GM19043 (cell line): ENCODE measurements around the gene CAPN15.

Experiments
- ATAC-seq: cut with Tn5 transposase; IDR thresholded peaks from one replicate; pipeline ENCODE4 v1.9.1; 2021; ENCODE audit warnings: low read depth; ENCODE audit not compliant: unreplicated experiment

Gene CAPN15

DNA sequence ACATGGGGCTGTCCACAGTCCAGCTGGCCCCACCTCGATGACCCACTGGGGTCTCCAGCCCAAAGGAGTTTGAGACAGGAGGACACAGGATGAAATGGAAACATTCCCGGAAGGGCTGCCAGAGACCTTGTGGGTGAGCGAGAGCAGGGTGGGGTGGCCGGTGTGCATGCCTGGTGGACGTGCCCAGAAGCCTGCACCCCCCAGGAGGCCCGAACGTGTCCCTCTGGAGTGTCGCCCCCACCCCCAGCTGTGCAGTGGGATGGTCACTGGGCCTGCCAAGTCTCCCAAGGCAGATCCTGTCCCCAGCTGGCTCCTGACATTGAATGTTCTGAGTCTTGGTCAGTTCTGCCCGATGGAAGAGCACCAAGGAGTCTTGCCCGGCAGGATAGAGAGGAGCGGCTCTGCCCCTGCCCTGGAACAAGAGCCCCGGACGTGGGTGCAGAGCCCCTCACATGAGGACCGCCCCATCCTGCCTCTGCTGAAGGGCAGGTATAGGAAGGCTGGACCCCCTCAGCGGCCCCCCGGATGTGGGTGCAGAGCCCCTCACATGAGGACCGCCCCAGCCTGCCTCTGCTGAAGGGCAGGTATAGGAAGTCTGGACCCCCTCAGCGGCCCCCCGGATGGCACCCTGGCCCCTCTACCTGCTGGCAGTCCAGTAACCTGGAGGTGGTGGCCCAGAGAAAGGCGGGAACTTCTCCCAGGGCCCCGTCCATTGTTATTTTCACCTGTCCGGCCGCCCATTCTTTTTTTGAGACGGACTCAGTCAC is 3.1 kb upstream of the CAPN15 start:
- ATAC-seq, result no peak

DNA sequence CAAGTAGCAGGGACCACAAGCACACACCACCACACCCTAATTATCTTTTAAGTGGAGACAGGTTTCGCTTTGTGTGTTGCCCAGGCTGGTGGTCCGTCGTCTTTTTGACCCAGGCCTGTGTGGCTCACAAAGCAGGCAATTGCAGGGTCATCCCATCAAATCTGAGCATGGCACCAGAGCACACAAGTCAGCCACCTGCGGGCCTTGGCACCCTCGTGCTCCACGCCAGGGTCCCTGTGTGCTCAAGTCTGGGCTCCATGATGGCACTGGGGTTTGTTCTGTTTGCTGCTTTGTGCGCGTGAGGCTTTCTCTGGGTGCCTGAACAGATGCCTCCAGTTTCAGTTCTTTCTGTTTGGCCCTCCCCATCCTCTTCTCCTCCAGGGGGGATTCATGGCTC is 2.4 kb upstream of the CAPN15 start:
- no peak for ATAC-seq

DNA sequence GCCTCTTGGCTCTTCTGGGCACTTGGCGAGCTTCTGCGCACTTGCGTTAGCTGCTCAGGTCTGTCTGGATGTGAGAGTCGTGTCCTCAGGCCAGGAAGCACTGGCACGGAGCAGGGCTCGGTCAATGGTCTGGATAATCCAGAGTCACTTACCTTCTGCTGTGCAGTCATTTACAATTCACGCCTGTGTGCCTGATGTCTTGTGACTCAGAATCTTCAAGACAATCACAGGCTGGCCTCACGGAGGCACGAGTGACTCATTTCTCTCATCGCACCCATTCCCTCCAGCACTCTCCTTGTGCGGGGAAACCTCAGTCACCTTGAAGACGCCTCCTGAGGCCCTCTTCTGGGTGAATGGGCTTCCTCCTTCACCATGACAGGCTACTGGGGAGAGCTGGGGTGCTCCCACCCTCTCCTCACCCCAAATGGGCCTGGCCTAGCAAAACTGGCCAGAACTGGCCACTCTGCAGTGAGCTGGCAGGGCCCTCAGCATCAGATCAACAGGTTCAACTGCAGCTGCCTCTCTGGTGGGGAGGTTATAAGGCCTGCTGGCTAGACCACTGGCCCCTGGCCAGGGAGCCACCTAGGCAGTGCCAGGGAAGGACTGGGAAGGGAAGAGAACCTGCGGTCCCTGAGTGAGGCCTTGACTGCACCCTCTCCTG is 1.9 kb upstream of the CAPN15 start:
- ATAC-seq, result no peak

DNA sequence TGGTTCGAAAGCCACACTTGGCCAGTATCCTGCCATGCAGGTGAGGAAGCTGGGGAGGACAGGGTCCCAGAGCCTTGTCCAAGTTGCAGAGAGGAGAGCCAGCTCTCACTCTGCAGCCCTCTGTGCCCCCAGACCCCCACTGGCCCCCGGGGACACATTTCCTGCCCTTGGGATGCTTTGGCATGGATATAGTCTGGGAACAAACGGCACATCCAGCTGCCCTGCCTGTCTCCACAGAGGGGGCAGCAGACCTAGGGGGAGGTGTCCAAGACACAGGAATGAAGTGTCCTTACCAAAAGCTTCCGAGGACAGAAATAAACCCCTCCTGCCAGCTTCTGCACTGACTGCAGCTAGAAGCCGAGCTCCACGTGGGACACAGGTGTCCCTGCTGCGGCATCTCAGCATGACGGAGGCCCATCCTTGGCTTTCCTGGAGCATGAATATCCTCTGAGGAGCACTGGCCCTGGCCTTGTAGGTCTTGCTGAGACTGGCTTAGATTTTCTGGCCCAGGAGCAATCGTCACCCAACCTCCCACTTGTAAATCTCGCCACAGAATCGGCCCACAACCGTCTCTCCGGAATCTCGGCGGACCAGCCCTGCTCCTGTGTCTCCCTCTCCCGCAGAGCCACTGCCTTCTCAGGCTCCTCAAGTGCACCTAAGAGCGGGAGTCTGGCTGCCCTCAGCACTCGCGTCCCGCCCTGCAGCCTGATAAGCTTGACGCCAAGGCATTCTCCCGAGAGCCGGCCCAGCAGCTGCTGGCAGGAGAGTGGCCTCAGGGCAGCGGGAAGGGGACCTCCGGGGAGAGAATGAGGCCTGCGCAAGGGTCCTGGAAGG is 1.1 kb upstream of the CAPN15 start:
- ATAC-seq, result no peak

DNA sequence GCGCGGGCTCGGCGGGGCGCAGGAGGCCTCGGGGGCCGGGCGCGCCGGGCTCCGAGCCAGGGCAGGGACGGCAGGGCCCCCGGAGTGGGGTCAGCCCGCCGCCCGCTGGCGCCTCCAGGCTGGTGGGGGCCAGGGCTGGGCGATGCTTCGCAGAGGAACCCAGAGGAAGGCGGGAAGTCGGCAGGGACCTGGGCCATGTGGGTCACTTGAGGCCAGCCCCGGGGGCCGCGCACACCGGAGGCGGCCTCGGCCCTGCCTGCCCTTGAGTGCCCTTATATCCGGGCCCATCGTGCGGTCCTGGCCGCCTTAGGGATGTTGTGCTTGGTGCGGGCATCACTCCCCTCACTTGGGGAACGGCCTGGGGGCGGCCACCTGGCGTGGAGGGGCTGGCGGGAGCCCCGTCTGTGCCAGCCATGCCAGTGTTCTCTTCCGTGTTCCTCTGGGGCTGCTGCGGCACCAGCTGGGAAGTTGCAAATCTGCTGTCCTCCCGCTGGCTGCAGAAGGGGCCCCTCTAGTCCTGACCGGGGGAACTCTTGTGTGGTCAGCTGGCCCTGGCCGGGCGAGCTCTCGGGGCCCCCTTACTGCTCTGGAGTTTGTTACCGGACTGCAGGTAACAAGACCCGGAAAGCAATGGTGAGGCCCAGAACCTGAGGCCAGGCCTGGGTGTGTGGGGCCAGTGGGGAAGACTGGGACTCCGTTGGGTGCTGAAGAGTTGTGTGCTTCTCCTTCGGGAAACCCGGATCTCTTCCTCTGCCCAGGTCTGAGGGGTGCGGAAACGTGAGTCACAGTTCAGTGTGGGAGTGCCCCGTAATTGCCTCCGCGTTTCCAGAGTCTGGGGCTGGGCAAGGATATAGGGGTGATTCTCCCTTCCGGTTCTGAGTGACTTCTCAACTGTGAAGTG is 849 bp downstream of the CAPN15 start:
- ATAC-seq, result no peak

DNA sequence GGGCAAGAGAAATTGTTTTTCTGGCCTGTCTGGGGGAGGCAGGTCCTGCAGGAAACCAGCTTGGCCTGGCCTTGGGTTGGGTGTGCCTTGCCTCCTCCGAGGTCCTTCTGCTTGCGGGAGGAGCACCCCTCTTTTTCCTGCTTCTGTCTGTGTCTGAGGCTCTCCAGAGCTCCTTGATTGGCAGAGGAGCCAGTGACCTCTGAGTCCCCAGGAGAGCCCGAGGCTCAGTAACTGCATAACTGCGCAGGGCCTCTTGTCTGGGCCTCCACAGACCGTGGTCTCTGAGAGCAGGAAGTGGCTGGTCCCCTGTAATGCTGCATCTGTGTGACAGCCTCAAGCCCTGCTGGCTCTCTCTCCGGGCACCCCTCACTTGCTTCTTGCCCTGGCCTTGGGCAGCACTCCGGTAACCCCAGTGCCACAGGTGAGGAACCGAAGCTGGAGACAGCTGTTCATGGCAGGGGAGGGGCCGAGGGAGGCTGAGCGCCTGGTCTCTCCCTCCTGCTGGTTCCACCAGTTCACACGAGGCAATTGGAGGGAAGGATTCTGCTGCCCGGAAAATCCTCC is 1.6 kb downstream of the CAPN15 start:
- no peak for ATAC-seq

DNA sequence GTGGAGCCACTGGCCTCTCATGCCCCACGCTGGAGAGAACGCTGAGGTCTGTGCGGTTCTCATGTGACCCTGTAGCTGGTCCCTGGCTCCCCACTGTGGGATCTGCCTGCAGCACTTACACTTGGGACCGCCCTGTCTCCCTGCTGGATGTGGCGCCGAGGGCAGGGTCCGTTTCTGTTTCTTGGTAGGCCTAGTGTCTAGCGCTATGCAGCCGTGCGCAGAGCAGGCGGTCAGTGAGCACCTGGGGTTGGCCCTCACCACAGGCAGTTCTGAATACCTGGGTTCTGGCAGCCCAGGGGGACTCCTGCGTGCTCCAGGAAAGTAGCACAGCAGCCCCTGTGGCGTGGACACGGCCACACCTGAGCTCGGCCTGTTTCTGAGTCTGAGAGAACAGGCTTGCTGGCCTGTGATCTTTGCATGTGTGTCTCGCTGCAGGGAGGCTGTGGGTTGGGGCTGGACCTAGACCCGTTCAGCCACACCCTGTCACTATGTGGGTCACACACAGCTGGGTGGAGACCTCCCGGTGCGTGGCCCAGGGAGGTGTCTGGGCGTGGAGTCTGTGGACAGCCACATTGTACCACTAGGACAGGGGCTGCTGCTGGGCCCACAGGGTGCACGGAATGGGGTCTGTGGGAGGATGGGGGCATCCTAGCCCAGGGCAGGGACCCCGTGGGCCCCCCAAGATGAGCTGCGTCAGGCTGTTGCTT is 2.8 kb downstream of the CAPN15 start:
- no peak for ATAC-seq

DNA sequence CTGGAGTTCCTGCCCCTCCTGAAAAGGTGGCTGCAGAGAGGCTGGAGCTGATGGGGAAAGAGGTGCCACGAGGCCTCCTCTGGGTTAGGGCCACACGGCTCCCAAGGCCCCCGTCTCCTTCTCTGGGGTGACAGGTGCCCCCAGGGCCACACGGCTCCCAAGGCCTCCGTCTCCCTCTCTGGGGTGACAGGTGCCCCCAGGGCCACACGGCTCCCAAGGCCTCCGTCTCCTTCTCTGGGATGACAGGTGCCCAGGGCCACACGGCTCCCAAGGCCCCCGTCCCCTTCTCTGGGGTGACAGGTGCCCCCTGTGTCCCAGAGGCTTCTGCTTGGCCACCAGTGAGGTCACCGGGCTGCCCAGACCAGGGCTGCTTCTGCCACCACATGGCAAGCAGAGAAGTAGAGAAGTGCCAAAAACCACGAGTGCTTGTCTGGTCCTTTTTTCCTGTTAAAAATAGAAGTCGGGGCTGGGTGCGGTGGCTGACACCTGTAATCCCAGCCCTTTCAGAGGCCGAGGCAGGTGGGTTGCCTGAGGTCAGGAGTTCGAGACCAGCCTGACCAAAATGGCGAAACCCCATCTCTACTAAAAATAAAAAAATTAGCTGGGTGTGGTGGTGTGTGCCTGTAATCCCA is 4.1 kb downstream of the CAPN15 start:
- ATAC-seq, result no peak

DNA sequence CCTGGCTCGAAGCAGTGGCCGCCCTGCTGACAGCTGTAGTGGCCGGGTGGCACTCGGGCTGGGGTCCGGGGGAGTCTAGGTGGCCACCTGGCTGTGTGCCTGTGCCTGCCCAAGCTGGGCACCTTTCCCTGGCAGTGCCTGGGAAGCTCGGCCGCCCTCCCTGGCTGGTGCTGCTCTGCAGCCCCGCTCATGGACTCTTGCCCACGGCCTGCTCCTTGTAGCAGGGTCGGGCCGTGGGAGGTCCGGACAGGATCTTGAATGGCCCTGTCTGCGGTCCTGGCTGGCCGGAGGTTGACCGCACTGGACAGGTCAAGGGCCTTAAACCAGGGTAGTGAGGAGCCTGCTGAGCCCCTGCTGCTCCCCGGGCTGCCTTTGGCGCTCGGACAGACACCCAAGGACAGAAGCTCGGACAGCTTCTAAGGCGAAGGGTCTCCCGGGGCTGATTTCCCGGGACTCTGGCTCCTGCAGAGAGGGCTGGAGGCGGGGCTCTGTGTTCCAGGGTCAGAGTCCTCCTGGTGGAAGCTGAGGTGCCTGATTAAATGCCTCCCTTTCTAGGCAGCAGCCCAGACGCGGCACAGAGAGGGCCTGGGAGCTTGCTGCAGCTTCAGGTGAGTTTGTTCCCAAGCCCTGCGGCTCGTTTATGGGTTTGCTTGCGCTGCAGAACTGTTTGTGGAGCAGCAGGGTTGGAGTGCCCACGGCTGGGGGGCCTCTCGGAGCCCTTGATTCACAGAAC is 6.0 kb downstream of the CAPN15 start:
- ATAC-seq, result no peak

DNA sequence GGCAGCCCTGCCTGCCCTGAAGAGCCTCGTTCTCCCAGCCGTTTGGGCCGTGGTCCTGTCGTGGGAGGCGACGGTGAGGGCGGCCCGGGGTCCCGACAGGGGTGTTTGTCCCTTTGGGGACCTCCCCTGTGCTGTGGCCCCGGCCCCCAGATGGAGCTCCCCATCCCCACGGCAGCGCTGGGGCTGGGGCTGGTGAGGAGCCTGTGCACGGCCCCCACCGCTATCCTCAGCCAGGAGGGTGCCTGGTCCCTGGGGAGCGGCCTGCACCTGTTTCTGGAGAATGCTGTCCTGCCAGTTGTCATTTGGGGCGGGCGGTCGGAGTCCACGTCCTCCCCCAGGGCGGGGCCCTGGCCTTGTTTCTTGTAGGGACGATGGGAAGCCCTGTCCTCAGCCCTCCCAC is 6.6 kb downstream of the CAPN15 start:
- no peak for ATAC-seq

DNA sequence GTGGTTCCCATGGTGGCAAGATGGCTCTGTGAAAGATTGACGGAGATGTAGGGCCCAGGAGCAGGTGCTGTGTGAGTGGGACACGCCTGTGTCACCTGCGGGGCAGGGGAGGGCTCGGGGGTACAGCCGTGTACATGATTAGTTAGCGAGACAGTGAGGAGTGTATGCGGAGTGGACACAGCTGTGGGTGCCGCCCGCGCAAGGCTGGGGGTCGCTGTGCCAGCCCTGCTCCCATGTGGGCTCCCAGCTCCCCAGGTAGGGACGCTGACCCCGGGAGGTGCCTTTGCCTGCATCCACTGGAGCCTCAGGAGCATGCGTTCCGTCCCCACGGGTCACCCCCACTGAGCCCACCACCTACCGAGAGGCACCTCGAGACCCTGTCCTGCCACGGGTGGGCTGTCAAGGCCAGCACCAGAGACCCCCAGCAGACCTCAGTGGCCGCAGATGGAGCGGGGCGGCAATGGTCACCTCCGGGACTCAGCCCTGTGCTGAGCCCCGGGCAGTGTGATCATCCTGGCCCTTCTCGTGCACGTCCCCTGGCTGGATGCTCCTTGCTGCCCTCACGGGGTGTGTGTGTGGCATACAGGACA is 7.4 kb downstream of the CAPN15 start:
- no peak for ATAC-seq

DNA sequence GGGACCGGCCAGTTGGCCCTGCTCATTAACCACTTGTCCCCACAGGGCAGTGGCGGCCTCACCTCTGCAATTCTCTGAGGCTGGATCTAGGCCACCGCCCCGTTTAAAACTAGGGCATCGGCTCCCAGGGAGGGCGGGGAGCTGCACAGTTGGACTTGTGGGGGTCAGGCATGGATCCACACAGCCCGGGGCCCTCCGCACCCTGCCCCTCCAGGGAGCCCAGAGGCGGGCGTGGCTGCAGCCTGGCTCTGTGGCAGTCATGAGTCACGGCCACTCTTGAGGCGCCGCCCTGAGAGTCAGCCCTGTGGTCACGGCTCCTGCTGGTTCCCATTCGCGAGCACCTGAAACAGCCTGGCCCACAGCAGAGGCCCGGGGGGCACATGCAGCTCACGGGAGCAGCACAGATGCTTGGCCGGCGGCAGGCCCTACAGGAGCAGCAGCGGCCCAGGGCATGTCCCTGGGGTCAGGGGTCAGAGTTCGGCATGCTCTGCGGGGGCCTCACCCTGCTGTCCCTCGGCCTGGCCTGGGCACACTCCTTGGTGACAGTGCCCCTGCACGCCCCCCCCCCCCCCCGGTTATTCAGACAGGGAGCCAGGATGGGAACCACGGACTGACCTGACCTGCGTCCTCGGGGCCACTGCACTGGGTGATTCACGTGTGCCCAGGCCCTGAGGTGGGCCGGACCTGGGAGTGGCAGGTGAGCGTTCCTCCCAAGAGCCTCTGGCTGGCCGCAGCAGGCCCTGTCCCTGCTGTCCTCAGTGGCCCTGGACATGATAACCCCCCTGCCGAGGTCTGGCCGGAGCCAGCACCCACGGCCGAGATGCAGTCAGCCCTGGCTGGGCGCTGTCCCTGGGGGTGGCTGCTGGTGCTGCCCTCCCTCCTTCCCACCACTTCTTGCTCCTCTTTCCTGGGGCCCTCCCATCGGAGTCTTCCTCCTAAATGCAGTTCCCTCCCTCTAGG is 8.2 kb downstream of the CAPN15 start:
- no peak for ATAC-seq

DNA sequence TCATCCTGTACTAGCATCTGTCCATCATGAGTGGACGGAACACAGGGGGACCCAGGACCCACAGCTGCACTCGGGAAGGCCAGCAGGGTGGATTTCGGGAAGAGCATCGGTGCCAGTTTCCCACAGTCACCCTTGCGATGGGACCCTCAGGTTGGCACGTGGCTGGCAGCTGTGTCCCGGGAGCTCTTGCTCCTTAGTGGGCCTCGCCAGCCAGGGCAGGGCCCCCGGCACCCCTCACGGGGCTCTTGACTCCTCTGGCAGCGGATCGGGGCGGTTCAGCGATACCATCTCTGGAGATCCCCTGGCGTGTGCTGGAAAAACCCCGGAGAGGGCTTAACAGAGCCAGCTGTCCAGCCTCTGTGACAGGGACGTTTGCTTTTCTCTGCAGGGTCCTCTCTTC is 9.2 kb downstream of the CAPN15 start:
- no peak for ATAC-seq

DNA sequence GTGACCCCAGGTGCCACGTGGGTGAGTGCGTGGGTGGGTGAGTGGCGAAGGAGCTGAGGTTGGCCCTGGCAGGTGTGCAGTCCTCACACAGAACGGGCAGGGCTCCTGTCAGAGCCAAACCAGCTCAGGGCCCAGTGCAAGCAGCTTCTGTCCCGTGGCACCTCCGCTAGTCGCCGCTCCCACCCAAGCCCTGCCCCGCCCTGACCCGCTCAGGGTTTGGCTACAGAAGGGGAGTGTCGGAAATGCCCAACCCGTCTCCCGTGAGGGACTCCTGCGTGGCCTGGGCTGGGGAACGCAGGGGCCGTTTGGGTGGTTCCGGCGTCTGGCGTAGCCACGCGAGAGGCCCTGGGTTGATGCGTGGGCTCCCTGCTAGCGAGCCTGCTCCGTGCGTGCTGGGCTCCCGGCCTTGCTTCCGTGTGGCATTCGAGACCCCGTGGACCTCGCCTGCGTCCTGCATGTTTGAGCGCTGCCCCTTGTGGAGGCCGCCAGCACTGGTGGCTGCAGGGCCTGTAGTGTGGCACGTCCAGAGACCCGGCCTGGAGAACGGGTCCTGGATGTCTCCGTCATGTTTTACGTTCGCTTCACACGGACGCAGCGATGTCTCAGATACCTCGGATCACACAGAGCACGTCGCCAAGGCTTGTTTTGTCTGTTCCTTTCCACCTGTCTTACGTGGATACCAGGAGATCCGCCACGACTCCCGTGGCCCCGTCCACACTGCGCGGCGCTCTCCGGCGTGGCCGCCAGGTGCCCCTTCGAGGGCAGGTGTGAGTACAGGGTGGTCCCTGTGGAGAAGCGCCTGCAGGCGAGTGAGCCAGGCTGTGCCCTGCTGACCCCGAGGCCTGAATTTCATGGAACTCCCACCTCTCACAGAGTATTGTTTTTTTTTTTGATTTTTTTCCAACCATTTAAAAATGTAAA is 10.2 kb downstream of the CAPN15 start:
- ATAC-seq, result no peak

DNA sequence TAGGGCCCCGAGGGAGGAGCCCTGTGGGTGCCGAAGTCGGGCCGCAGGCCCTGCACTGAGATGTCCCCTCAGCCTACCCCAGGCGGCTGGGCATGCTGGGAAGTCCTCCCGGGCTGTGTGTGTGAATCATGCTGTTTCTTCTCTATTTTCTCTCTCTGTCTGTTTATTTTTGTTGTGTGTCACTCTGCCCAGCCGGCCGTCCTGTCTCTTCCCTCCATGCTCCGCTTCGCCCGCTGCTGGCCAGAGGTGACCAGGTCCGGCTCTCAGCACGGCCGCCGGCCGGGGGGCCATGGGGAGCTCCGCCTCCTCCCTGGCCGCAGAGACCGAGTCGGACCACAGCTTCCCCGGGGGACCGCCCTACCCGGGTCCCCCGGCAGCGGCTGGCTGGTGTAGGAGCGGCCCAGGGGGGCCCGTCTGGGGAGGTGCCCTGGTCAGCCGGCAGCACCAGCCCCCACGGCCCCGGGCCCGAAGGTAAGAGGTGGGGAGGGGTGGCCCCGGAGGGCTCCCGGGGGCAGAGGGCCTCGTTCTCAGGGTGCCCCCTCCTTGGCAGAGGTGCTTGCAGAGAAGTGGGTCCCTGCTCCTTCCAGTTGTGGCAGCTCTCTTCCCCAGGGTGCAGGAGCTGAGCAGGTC is 12.5 kb downstream of the CAPN15 start:
- no peak for ATAC-seq
